Measurements from ENCODE around the gene GLTP. TPM values are rescaled to one million over a fixed set of nuclear protein-coding genes. Genes with fewer than 3 reads are reported as not detected.

The GLTP gene
- total and polyA plus RNA-seq, 2 of the 13 experiments (the other 11 are each of a cell fraction or from before 2014, with no cell fraction given): 10.7 to 12.9 TPM

DNA sequence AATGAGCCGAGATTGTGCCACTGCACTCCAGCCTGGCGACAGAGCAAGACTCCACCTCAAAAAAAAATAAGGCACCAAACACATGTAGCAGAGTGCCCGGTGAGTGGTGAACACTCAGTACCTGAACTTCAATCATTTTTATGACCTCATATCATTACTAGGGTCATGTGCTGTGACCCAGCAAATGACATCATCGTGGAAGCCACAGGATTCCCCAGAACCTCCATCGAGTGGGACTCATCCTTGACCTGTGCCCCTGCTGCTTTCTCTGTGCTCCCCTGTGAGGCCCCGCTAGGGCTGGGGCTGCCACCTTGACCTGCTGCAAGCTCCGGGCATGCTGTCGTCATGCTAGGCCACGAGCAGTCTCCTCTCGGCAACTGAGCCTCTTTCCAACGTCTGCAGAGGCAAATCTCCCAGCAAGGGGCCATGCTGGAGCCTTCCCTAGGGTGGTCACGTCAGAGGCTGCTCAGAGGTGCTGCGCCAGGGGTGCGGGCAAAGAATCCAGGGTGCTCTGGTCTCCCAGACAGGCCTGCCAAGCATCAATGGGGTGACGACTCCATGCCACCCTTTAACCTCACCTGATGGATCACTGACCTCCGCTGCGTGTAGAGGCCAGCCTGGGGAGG, 18.5 kb downstream of the GLTP start (continued):
- TF ChIP-seq, protein P1, sequence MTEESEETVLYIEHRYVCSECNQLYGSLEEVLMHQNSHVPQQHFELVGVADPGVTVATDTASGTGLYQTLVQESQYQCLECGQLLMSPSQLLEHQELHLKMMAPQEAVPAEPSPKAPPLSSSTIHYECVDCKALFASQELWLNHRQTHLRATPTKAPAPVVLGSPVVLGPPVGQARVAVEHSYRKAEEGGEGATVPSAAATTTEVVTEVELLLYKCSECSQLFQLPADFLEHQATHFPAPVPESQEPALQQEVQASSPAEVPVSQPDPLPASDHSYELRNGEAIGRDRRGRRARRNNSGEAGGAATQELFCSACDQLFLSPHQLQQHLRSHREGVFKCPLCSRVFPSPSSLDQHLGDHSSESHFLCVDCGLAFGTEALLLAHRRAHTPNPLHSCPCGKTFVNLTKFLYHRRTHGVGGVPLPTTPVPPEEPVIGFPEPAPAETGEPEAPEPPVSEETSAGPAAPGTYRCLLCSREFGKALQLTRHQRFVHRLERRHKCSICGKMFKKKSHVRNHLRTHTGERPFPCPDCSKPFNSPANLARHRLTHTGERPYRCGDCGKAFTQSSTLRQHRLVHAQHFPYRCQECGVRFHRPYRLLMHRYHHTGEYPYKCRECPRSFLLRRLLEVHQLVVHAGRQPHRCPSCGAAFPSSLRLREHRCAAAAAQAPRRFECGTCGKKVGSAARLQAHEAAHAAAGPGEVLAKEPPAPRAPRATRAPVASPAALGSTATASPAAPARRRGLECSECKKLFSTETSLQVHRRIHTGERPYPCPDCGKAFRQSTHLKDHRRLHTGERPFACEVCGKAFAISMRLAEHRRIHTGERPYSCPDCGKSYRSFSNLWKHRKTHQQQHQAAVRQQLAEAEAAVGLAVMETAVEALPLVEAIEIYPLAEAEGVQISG (CRISPR knock-in tag; IDR thresholded peaks at IDR 0.05): peak; percentile 56; the same call in 1 of the 2 replicates
- TF ChIP-seq BORCS8-MEF2B (CRISPR knock-in tag; IDR thresholded peaks at IDR 0.05): peak; percentile 58; the same call in 1 of the 2 replicates
- TF ChIP-seq HNF4A (CRISPR knock-in tag; IDR thresholded peaks at IDR 0.05): peak; percentile 81
- peak; percentile 82; the same call in 1 of the 2 replicates for TF ChIP-seq HNRNPL (IDR thresholded peaks at IDR 0.05; ENCODE audit: low read depth, low read length)
- TF ChIP-seq, protein P2, sequence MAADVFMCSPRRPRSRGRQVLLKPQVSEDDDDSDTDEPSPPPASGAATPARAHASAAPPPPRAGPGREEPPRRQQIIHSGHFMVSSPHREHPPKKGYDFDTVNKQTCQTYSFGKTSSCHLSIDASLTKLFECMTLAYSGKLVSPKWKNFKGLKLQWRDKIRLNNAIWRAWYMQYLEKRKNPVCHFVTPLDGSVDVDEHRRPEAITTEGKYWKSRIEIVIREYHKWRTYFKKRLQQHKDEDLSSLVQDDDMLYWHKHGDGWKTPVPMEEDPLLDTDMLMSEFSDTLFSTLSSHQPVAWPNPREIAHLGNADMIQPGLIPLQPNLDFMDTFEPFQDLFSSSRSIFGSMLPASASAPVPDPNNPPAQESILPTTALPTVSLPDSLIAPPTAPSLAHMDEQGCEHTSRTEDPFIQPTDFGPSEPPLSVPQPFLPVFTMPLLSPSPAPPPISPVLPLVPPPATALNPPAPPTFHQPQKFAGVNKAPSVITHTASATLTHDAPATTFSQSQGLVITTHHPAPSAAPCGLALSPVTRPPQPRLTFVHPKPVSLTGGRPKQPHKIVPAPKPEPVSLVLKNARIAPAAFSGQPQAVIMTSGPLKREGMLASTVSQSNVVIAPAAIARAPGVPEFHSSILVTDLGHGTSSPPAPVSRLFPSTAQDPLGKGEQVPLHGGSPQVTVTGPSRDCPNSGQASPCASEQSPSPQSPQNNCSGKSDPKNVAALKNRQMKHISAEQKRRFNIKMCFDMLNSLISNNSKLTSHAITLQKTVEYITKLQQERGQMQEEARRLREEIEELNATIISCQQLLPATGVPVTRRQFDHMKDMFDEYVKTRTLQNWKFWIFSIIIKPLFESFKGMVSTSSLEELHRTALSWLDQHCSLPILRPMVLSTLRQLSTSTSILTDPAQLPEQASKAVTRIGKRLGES (CRISPR knock-in tag; IDR thresholded peaks at IDR 0.05; ENCODE audit: borderline replicate concordance): peak; percentile 35; the same call in 1 of the 2 replicates
- peak; percentile 62 for TF ChIP-seq SKI (IDR thresholded peaks at IDR 0.05; ENCODE audit: partially characterized antibody)
- TF ChIP-seq, protein P3, sequence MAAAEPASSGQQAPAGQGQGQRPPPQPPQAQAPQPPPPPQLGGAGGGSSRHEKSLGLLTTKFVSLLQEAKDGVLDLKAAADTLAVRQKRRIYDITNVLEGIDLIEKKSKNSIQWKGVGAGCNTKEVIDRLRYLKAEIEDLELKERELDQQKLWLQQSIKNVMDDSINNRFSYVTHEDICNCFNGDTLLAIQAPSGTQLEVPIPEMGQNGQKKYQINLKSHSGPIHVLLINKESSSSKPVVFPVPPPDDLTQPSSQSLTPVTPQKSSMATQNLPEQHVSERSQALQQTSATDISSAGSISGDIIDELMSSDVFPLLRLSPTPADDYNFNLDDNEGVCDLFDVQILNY (CRISPR knock-in tag; conservative IDR thresholded peaks at IDR 0.05): no peak
- no peak for TF ChIP-seq MZF1 (CRISPR knock-in tag; IDR thresholded peaks at IDR 0.05; ENCODE audit: borderline replicate concordance)
- TF ChIP-seq MEF2D (CRISPR knock-in tag; IDR thresholded peaks at IDR 0.05): 0 out of 2 replicates have a peak, but pooled peaks have one; percentile 36
- TF ChIP-seq, protein P4, sequence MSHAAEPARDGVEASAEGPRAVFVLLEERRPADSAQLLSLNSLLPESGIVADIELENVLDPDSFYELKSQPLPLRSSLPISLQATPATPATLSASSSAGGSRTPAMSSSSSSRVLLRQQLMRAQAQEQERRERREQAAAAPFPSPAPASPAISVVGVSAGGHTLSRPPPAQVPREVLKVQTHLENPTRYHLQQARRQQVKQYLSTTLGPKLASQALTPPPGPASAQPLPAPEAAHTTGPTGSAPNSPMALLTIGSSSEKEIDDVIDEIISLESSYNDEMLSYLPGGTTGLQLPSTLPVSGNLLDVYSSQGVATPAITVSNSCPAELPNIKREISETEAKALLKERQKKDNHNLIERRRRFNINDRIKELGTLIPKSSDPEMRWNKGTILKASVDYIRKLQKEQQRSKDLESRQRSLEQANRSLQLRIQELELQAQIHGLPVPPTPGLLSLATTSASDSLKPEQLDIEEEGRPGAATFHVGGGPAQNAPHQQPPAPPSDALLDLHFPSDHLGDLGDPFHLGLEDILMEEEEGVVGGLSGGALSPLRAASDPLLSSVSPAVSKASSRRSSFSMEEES (CRISPR knock-in tag; IDR thresholded peaks at IDR 0.05): peak; percentile 78
- TF ChIP-seq ZNF274 (CRISPR knock-in tag; IDR thresholded peaks at IDR 0.05): peak; percentile 21; the same call in 1 of the 2 replicates
- TF ChIP-seq ZBTB3 (CRISPR knock-in tag; IDR thresholded peaks at IDR 0.05; ENCODE audit: borderline replicate concordance, low read depth): no peak
- 0 out of 2 replicates have a peak, but pooled peaks have one; percentile 18 for TF ChIP-seq ZNF143 (CRISPR knock-in tag; IDR thresholded peaks at IDR 0.05)
- TF ChIP-seq, protein P5, sequence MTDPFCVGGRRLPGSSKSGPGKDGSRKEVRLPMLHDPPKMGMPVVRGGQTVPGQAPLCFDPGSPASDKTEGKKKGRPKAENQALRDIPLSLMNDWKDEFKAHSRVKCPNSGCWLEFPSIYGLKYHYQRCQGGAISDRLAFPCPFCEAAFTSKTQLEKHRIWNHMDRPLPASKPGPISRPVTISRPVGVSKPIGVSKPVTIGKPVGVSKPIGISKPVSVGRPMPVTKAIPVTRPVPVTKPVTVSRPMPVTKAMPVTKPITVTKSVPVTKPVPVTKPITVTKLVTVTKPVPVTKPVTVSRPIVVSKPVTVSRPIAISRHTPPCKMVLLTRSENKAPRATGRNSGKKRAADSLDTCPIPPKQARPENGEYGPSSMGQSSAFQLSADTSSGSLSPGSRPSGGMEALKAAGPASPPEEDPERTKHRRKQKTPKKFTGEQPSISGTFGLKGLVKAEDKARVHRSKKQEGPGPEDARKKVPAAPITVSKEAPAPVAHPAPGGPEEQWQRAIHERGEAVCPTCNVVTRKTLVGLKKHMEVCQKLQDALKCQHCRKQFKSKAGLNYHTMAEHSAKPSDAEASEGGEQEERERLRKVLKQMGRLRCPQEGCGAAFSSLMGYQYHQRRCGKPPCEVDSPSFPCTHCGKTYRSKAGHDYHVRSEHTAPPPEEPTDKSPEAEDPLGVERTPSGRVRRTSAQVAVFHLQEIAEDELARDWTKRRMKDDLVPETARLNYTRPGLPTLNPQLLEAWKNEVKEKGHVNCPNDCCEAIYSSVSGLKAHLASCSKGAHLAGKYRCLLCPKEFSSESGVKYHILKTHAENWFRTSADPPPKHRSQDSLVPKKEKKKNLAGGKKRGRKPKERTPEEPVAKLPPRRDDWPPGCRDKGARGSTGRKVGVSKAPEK (CRISPR knock-in tag; IDR thresholded peaks at IDR 0.05; ENCODE audit: borderline replicate concordance): no peak
- TF ChIP-seq GATAD2A (CRISPR knock-in tag; IDR thresholded peaks at IDR 0.05): peak; percentile 95
- peak; percentile 45; the same call in 1 of the 2 replicates for TF ChIP-seq ZNF253 (CRISPR knock-in tag; IDR thresholded peaks at IDR 0.05; ENCODE audit: borderline replicate concordance)
- peak; percentile 58; the same call in 1 of the 2 replicates for TF ChIP-seq FOXA3 (CRISPR knock-in tag; IDR thresholded peaks at IDR 0.05)
- TF ChIP-seq CEBPG (CRISPR knock-in tag; IDR thresholded peaks at IDR 0.05): peak; percentile 84
- TF ChIP-seq MED1 (CRISPR knock-in tag; IDR thresholded peaks at IDR 0.05): peak; percentile 91
